Prostate gland (tissue), 2 donors: ENCODE results near the gene PADI1.

Experiments used
- CTCF ChIP-seq, 4 experiments: fragments of 200-600 bp in 2 of 4; fragments of 450-650 bp in 2 of 4; sonication (generic) in 2 of 4; IDR thresholded peaks; 1 replicate in 3 of 4; 2 replicates in 1 of 4; pipeline ENCODE4 v1.5.1; 2016 to 2019; ENCODE audit warnings: antibody characterized with exemption in 4 of 4, mild to moderate bottlenecking in 2 of 4, moderate library complexity in 2 of 4
- POLR2AphosphoS5 ChIP-seq: sonication (generic); formaldehyde crosslinking; IDR thresholded peaks from one replicate; pipeline ENCODE4 v1.6.1; 2017; ENCODE audit warnings: antibody characterized with exemption

DNA sequence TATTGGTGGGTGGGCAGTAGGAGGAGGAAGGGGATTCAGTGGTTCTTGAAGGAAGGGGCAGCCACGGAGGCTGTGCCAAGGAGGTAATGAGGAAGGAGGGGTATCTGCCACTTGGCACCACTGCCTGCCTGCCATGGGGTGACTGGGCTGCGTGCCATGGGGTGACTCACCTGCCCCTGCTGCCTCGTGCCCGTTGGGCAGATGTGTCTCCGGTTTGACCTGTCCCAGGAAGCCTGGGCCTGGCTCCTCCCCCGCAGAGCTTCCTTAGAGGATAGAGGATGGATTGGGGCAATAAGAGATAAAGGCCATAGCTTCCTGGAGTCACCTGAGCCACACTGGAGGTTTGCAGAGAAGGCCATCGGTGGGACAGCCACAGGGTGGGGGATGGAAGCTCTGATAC is 45.7 kb downstream of the PADI1 start:
- TF ChIP-seq CTCF (IDR thresholded peaks at IDR 0.05) (no peak), POLR2AphosphoS5 (no peak)
